Stimulated activated CD8-positive, alpha-beta memory T cell treated with anti-CD3 and anti-CD28 coated beads, Interleukin-15, amount 100 ng/mL, for 48 hours (primary cell): Measurements from ENCODE around the gene KMT2E.

Experiments
- DNase-seq, 2 donors: peaks; one replicate each; pipeline ENCODE4 v3.0.0-alpha.2; 2020; ENCODE audit warnings: low read depth in 2 of 2

KMT2E gene

GRCh38 chr7:105130580-105130979, 116.6 kb downstream of the KMT2E start:
- DNase-seq, result no peak

DNA sequence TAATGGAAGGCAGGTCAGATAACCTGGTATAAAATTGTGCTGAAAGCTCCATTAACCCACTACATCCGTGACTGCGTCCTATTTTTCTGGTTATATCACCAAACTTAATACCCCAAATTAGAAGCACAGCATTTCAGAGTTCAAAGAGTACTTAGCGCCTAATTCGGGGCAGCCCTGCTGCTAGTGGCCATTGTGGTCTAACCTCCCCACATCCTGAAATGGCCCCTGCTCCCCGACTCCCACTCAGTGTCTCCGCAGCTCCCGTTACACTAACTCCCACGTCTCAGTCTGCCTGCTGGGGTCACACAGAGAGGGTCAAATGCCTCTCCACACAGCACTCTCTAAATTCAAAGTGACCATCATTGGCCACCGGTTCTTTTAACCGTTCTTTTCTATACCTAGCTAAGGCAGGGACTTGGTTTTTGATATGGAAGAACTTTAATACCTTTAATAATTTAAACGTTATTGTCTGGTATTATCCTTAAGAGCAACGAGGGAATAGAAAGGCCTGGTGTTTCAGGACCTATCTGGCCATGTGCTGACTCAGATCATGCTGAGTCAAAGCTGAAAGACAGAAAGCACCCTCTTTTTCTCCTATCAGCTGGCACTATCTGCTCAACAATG, 117.1 kb downstream of the KMT2E start:
- DNase-seq, result no peak

DNA sequence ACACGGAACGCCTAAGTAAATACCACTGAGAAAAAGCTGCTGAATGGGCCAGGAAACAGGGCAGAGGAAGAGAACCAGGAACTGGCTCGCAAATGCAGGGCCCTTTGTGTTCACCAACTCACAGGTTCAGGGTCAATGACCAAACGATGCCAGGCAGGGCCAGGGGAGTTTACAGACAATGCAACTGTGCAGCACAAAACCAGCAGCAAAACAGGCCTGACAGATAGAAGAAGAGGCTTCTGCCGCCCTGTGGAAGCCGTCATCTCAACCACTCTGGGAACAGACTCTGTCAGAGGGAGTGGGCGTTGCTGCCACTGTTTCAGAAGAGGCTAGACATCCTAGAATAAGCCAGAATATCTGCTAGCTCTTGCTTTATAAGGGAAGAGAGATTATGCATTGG, 117.9 kb downstream of the KMT2E start:
- no peak for DNase-seq

GRCh38 chr7:105132335-105132734, 118.3 kb downstream of the KMT2E start:
- no peak for DNase-seq

- no peak for DNase-seq
Measured at GRCh38 chr7:105132835-105133234, 118.8 kb downstream of the KMT2E start.

- DNase-seq, result no peak
Measured at GRCh38 chr7:105133358-105133757, 119.4 kb downstream of the KMT2E start.

GRCh38 chr7:105133986-105134655, 120.1 kb downstream of the KMT2E start:
- no peak for DNase-seq

- DNase-seq, result no peak
Measured at GRCh38 chr7:105136221-105136620, 122.2 kb downstream of the KMT2E start.

DNA sequence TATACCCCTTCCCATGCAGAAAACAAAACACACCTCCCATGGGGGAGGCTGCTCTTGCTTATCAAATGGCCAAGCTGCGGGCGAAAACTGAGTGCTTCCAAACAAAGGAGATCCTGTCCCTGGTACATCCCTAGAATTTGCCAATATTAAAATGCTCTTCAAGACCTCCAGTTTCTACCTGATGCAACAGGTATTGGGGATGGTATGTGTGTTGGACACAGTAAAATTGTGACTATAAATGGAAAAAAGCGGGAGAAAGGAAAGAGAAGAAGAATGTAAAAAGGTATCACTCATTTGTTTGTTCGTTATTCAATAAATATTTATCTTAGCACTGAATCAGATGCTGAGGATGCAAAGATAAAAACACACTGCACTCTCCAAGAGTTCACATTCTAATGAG, 123.9 kb downstream of the KMT2E start:
- no peak for DNase-seq

- DNase-seq, result no peak
Measured at GRCh38 chr7:105139381-105139780, 125.4 kb downstream of the KMT2E start.

DNA sequence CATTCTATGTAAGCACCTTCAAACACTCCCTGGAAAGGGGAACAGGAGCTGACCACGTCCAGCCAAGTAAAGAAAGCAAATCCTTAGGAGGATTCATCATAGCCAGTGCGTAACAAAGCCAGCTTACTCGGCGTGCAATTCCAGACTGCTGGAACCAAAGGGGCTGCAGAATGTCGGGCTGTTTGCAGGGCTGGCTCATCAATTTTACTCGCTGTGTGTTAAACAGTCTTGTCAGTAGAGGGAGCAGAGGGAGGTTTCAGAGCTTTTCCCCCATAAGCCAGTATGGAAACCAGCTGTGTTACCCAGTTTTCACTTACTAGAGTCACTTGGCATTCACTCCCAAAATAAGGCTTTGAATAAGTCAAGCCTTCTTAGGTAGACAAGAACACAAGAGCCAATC, 127.1 kb downstream of the KMT2E start:
- DNase-seq, result no peak

DNA sequence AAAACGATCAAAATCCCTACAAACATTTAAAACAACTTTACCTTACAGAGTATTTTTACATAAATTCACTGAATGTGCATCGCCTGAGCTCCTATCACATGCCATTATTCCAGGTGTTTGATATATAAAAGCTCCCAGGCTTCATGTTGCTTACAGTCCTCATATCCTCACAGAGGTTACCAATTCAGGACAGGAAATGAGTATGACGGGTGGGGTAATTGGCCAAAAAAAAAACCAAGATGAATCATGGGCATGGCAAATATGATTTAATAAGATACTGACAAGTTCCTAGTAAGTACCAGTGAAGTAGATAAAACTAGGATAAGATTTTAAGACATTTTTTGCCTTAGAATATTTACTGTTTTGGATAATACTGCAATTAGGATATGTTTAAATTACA, 135.8 kb downstream of the KMT2E start:
- DNase-seq, result no peak

GRCh38 chr7:105151152-105151551, 137.1 kb downstream of the KMT2E start:
- no peak for DNase-seq

DNA sequence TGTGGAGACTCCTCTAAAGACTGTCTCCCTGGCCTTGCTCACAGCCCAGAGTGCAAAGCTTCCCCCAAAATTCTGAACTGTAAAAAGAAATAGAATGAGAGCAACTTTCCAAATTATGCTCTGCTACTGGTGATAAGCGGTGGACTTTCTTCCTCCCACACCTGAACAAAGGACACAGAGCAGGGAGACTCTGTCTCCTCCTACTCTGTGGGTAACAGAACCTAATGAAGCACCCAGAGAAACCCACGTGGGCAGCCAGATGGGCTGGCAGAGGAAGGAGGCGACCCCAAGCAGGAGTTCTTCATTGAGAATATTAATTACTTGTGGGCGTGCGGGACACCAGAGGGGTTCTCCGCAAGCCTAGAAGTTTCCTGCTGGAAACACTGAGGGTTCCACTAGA, 139.5 kb downstream of the KMT2E start:
- no peak for DNase-seq

GRCh38 chr7:105154084-105154483, 140.1 kb downstream of the KMT2E start:
- no peak for DNase-seq

DNA sequence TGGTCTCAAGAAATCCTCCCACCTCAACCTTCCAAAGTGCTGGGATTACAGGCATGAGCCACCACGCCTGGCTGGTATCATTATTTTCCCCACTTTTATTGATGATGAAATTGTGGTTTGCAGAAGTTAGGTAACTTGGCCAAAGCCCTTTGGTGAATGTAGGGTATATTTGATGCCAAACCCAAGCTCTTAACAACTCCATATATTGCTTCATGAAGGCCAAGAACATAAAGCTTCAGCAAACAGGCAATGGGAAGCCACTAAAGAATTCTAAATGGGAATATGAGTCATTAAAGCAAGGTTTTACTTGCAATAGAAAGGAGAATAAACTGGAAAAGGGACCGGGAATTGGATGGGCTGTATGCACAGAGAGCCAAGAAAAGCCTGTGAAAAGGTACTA, 142.7 kb downstream of the KMT2E start:
- DNase-seq, result no peak

- DNase-seq, result no peak
Measured at GRCh38 chr7:105157278-105157677, 143.3 kb downstream of the KMT2E start.

DNA sequence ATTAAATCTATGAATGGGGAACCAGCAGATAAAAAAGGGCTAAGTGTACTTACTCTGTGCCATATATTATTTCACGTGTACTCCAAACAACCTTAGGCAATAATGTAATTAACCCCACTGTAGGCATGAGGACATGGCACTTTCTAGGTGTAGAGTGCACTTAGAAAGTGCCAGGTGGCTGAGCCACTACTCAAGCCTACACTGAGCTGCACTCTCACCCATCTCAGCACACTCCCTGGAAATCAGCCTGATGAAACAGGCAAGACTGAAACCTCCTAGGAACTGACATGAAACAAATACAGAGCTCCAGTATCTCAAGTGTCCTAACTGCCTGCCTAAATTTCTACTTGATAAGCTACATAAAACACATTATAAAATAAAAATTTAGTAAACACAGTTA, 147.4 kb downstream of the KMT2E start:
- no peak for DNase-seq
